Measurements from ENCODE around the gene TAS2R30.
"Not testable (repeated sequence)": the region's sequence is repeated elsewhere in the genome, so short reads cannot be mapped to it uniquely, and the experiment has no call there.

Gene TAS2R30

DNA sequence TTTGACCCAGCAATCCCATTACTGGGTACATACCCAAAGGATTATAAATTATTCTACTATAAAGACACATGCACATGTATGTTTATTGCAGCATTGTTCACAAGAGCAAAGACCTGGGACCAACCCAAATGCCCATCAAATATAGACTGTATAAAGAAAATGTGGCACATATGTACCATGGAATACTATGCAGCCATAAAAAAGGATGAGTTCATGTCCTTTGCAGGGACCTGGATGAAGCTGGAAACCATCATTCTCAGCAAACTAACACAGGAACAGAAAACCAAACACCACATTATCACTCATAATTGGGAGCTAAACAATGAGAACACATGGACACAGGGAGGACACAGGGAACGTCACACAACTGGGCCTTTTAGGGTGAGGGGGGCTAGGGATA, 20.3 kb downstream of the TAS2R30 start:
- DNase-seq = not testable (repeated sequence)

DNA sequence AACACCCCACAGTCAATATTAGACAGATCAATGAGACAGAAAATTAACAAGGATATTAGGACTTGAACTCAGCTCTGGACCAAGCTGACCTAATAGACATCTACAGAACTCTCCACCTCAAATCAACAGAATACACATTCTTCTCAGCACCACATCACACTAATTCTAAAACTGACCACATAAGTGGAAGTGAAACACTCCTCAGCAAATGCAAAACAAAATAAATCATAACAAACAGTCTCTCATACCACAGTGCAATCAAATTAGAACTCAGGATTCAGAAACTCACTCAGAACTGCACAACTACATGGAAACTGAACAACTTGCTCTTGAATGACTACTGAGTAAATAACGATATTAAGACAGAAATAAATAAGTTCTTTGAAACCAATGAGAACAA, 23.2 kb downstream of the TAS2R30 start:
- DNase-seq = not testable (repeated sequence)

DNA sequence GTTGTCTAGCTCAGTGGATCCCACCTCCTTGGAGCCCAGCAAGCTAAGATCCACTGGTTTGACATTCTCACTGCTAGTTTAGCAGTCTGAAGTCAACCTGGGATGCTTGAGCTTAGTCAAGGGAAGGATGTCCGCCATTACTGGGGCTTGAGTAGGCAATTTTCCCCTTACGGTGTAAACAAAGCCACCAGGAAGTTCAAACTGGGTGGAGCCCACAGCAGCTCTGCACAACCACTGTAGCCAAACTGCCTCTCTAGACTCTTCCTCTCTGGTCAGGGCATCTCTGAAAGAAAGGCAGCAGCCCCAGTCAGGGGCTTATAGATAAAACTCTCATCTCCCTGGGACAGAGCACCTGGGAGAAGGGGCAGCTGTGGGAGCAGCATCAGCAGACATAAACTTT, 25.6 kb downstream of the TAS2R30 start:
- no peak for DNase-seq

GRCh38 chr12:11107719-11108118, 26.7 kb downstream of the TAS2R30 start:
- DNase-seq = no peak

DNA sequence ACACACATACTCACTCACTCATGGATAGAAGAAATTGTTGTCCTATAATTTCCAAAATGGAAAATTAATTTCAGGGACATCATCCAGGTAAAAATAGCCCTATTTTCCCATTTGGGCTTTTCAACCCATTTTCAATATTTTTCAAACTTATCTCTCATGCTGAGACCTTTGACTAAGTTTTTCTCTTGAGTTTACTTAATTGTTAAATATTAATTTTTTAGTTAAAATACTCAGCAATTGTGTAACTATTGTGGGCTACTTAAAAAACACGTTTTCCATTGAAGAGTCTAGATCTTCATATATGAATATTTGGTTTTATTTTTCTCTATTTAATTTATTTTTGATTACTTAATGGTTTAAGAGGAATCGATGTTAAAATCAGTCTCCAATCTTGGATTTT, 28.2 kb downstream of the TAS2R30 start:
- no peak for DNase-seq

GRCh38 chr12:11105546-11105945, 28.9 kb downstream of the TAS2R30 start:
- DNase-seq = no peak

DNA sequence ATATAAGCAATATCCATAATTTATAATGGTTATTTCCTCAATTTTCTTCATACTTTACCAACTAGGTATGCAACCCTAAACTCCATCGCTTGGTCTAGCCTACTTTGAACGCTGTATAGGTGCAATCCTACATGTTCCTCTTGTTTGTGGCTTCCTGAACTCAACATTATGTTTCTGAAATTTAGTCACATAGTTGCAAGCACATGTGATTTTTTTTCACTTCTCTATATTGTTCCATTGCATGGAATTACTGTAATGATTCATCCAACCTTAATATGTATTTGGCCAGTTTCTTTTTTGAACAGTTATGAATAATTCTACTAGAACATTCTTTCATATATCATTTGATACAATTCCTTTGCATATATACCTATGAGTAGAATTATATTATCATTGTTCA, 39.5 kb downstream of the TAS2R30 start:
- not testable (repeated sequence) for DNase-seq

GRCh38 chr12:11092128-11092527, 42.3 kb downstream of the TAS2R30 start, which contains the start of gene TAS2R43:
Gene TAS2R43 (minus strand): TSS chr12:11092313. CDS start chr12:11092229, 84 bp downstream.
- no peak for DNase-seq

DNA sequence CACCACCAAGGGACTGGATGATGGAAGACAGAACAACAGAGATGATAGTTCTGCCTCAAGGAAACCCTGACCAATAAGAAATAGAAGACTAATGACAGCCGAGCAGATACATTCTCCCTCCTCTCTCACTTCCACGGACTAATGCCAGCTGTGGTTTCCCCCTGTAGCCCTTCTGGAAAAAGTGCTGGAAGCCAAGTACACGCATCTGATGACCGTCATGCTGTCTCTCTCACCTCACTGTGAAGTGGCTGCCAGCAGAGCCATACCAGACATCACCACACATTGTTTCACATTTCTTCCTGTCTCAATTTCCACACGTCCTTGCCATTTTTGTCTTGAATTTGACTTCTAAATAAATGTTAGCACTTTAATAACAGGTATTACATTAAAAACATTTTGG, 45.2 kb downstream of the TAS2R30 start:
- no peak for DNase-seq

GRCh38 chr12:11085419-11085818, 49.0 kb downstream of the TAS2R30 start:
- DNase-seq = no peak
